Measurements from ENCODE around the gene DPEP2. TPM values are rescaled to one million over a fixed set of nuclear protein-coding genes. Genes with fewer than 3 reads are reported as not detected.

DPEP2 gene, protein sequence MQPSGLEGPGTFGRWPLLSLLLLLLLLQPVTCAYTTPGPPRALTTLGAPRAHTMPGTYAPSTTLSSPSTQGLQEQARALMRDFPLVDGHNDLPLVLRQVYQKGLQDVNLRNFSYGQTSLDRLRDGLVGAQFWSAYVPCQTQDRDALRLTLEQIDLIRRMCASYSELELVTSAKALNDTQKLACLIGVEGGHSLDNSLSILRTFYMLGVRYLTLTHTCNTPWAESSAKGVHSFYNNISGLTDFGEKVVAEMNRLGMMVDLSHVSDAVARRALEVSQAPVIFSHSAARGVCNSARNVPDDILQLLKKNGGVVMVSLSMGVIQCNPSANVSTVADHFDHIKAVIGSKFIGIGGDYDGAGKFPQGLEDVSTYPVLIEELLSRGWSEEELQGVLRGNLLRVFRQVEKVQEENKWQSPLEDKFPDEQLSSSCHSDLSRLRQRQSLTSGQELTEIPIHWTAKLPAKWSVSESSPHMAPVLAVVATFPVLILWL
- total RNA-seq = not detected in 2 replicates

GRCh38 chr16:67998779-67999688 lies at the start of gene DPEP2:
DPEP2 (minus strand) TSS chr16:67999484; CDS start chr16:67993212, 6,272 bp downstream.

GRCh38 chr16:68022728-68023537 lies 23.6 kb upstream of the DPEP2 start, which contains the start of the genes DDX28 and DUS2:
DDX28 (minus strand) TSS chr16:68023232; CDS start chr16:68023202, 30 bp downstream.
DUS2 (plus strand) TSS chr16:68023284; CDS start chr16:68038024, 14,740 bp downstream.

DNA sequence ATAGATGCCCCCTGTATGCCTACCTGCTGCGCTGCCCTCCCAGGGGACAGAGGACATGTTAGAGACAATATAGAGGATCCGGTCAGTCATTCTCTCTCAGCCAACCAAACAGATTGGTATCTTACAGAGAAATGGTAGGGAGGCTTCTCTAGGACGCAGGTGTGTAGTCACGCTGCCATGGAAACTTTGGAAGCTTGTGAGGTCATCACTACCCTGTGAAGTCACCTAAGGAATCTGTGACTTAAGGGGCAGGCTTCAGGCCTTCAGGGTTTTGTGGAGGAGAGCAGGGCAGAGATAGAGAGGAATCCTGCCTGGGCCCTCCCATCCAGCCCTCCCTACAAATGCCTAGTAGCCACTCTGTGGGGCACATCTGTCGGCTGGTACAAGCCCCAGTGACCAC lies 16.4 kb upstream of the DPEP2 start, which contains the start of gene DPEP2NB:
Gene DPEP2NB, minus strand, starts transcription at position 231 of the 400 bp plus-strand sequence. Its CDS starts 141 bp downstream, at position 90.

DNA sequence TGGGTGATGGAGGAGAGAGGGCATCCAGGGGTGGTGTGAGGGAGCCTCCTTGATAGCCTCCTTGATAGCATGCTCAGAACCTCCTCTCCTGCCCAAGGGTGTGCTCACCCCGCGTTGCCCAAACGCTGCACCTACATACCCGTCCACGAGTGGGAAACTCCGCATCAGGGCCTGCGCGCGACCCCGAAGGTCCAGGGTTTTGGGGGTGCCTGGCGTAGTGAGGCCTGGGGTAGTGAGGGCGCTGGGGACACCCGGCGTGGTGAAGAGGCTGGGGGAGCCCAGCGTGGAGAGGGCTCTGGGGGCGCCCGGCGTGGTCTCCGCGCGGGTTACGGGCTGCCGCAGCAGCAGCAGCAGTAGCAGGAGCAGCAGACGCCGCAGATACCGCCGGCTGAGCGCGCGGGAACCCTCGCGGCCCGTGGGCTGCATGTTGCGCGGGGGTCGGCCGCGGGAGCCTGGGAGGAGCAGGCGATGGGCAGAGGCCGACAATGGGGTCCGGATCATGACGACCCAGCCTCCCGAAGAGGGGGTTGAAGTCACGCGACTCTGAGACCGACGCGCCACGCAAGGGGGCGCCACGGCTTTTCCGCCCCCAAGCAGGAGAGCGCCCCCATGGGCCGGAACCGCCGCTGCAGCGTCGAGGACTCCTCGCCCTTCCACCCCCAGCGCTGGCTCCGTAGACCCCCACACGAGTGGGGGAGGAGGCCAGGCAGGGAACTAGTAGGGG lies 19.2 kb downstream of the DPEP2 start, which contains the start of gene DPEP3:
Gene DPEP3, minus strand, starts transcription at position 545 of the 724 bp plus-strand sequence. Its CDS starts 119 bp downstream, at position 426.

GRCh38 chr16:67968400-67969253 lies 30.7 kb downstream of the DPEP2 start, which contains the start of gene SLC12A4:
SLC12A4 (minus strand) TSS chr16:67968637; CDS start chr16:67968553, 84 bp downstream.

DNA sequence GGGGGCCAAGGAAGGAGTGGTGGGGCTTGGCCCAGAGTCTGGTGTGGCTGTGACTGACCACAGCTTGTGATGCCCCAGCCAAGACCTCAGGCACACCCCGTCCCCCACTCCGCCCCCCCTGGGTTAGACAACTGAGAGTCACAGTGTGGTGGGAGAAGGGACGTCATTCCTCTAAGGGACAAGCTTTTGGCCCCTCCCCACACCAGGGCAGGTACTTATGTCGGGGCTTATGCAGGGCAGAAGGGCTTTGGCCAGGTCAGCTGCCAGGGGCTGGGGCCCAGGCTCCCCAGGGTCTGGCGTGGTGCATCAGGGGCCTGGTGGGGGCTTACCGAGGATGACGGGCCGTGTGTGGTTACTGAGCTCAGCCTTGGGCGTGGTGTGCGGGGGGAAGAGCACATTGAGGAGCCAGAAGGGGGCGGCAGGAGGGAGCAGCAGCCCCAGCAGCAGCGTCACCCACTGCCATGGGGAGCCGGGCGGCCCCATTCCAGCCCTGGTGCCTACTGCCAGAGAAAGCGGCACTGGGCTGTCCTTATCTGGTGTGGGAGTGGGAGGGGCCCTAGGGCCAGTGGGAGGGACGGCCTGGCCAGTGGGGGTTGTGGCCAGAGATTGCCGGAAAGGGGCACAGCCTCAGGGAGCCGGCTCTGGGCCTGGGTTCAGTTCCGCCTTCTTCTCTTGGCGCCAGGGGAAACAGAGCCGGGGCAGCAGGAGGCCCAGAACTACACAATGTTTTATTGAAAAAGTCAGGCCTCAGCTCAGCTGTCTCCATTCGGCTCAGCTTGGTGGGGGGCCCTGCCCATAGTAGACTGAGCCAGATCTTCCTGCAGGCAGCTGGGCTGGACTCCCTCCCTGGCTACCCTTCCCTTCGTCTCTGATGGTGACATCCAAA lies 55.4 kb downstream of the DPEP2 start, which contains the start of gene LCAT:
Gene LCAT, minus strand, starts transcription at position 502 of the 886 bp plus-strand sequence. Its CDS starts 19 bp downstream, at position 483.

Other genes with a start within 250 kb of the DPEP2 start
- 4.1 and 5.0 TPM in 2 replicates for gene RANBP10, start 192.9 kb downstream of the DPEP2 start, total RNA-seq
- 0.07 and 0.09 TPM in 2 replicates for gene TSNAXIP1, start 192.6 kb downstream of the DPEP2 start, total RNA-seq
- 38.4 and 46.5 TPM in 2 replicates for gene THAP11, start 157.2 kb downstream of the DPEP2 start, total RNA-seq
- 128 and 387 TPM in 2 replicates for gene NUTF2, start 152.6 kb downstream of the DPEP2 start, total RNA-seq
- gene CENPT, start 151.8 kb downstream of the DPEP2 start, total RNA-seq = 20.2 and 23.8 TPM in 2 replicates
- 46.6 and 50.2 TPM in 2 replicates for gene EDC4, start 126.4 kb downstream of the DPEP2 start, total RNA-seq
- 0.60 TPM in 1 of 2 replicates, not detected in the other for gene NRN1L, start 114.6 kb downstream of the DPEP2 start, total RNA-seq
- 6.4 and 10.9 TPM in 2 replicates for gene PSKH1, start 106.2 kb downstream of the DPEP2 start, total RNA-seq
- 1.5 TPM in 1 of 2 replicates, not detected in the other for gene CTRL, start 67.6 kb downstream of the DPEP2 start, total RNA-seq
- gene PSMB10, start 62.6 kb downstream of the DPEP2 start, total RNA-seq = 18.6 and 25.6 TPM in 2 replicates
- 3.4 and 7.1 TPM in 2 replicates for gene LCAT, start 55.4 kb downstream of the DPEP2 start, total RNA-seq
- gene SLC12A4, start 30.8 kb downstream of the DPEP2 start, total RNA-seq = 34.3 and 43.0 TPM in 2 replicates
- not detected in 2 replicates for gene DPEP3, start 19.0 kb downstream of the DPEP2 start, total RNA-seq
- gene DPEP2NB, start 16.4 kb upstream of the DPEP2 start, total RNA-seq = not detected in 2 replicates
- 6.5 and 10.6 TPM in 2 replicates for gene DDX28, start 23.7 kb upstream of the DPEP2 start, total RNA-seq
- gene DUS2, start 23.8 kb upstream of the DPEP2 start, total RNA-seq = 30.4 and 35.0 TPM in 2 replicates
- gene NFATC3, start 85.9 kb upstream of the DPEP2 start, total RNA-seq = 11.3 and 14.7 TPM in 2 replicates
- gene ESRP2, start 236.6 kb upstream of the DPEP2 start, total RNA-seq = 55.9 and 76.4 TPM in 2 replicates
- gene PLA2G15, start 245.9 kb upstream of the DPEP2 start, total RNA-seq = 9.8 and 13.8 TPM in 2 replicates